H9 (cell line): Measurements from ENCODE around the gene ABL2. TPM values are rescaled to one million over a fixed set of nuclear protein-coding genes. Genes with fewer than 3 reads are reported as not detected.

Experiments used
- DNase-seq: peaks from one replicate; pipeline ENCODE4 v3.0.0-alpha.2; 2017
- H2AFZ ChIP-seq: one replicate; pipeline ENCODE4 v1.6.1; 2013; ENCODE audit warnings: mild to moderate bottlenecking, low read length, control low read depth, moderate library complexity
- H2AK5ac ChIP-seq: 2 replicates; pipeline ENCODE4 v1.6.1; 2013; ENCODE audit warnings: low read length, control low read depth, mixed read lengths; ENCODE audit not compliant: insufficient read length
- H2BK120ac ChIP-seq: one replicate; pipeline ENCODE4 v1.6.1; 2013; ENCODE audit warnings: low read depth, mild to moderate bottlenecking, low read length, control low read depth, inconsistent platforms; ENCODE audit not compliant: poor library complexity, severe bottlenecking
- H2BK12ac ChIP-seq: 2 replicates; pipeline ENCODE4 v1.6.1; 2013; ENCODE audit warnings: low read length, control low read depth, mixed read lengths, low read depth; ENCODE audit not compliant: insufficient read length
- H2BK15ac ChIP-seq: 2 replicates; pipeline ENCODE4 v1.6.1; 2013; ENCODE audit warnings: low read depth, low read length, control low read depth
- H2BK20ac ChIP-seq: one replicate; pipeline ENCODE4 v1.6.1; 2013; ENCODE audit warnings: low read depth, mild to moderate bottlenecking, low read length, control low read depth, inconsistent platforms; ENCODE audit not compliant: poor library complexity, severe bottlenecking
- H2BK5ac ChIP-seq: 2 replicates; pipeline ENCODE4 v1.6.1; 2013; ENCODE audit warnings: low read length, control low read depth, mixed read lengths; ENCODE audit not compliant: insufficient read length
- H3K14ac ChIP-seq: 2 replicates; pipeline ENCODE4 v1.6.1; 2013; ENCODE audit warnings: low read length, control low read depth; ENCODE audit not compliant: insufficient read depth
- H3K18ac ChIP-seq: 2 replicates; pipeline ENCODE4 v1.6.1; 2013; ENCODE audit warnings: low read depth, mild to moderate bottlenecking, mixed read lengths, low read length, control low read depth; ENCODE audit not compliant: insufficient read length
- H3K23ac ChIP-seq: 2 replicates; pipeline ENCODE4 v1.6.1; 2013; ENCODE audit warnings: low read length, control low read depth, mixed read lengths, low read depth; ENCODE audit not compliant: insufficient read length
- H3K23me2 ChIP-seq: 2 replicates; pipeline ENCODE4 v1.6.1; 2013; ENCODE audit warnings: low read depth, mild to moderate bottlenecking, mixed read lengths, low read length, control low read depth; ENCODE audit not compliant: insufficient read length, poor library complexity, severe bottlenecking
- H3K27ac ChIP-seq: 2 replicates; pipeline ENCODE4 v1.5.1; 2013; ENCODE audit warnings: low read length, control low read depth, mixed read lengths, low read depth; ENCODE audit not compliant: insufficient read length
- H3K27me3 ChIP-seq: 2 replicates; pipeline ENCODE4 v1.6.1; 2013; ENCODE audit warnings: low read length, control low read depth, inconsistent platforms; ENCODE audit not compliant: insufficient read depth
- H3K4ac ChIP-seq: 2 replicates; pipeline ENCODE4 v1.6.1; 2013; ENCODE audit warnings: low read depth, mild to moderate bottlenecking, control low read depth, inconsistent platforms, low read length, moderate library complexity
- H3K4me1 ChIP-seq: 2 replicates; pipeline ENCODE4 v1.6.1; 2013; ENCODE audit warnings: low read length, control low read depth, inconsistent platforms; ENCODE audit not compliant: insufficient read depth
- H3K4me2 ChIP-seq: 2 replicates; pipeline ENCODE4 v1.6.1; 2013; ENCODE audit warnings: low read length, control low read depth, mixed read lengths; ENCODE audit not compliant: insufficient read length, insufficient read depth
- H3K56ac ChIP-seq: 2 replicates; pipeline ENCODE4 v1.6.1; 2013; ENCODE audit warnings: low read depth, mild to moderate bottlenecking, mixed read lengths, low read length, control low read depth; ENCODE audit not compliant: insufficient read length
- H3K79me1 ChIP-seq: 2 replicates; pipeline ENCODE4 v1.6.1; 2013; ENCODE audit warnings: low read depth, mild to moderate bottlenecking, moderate library complexity, low read length, control low read depth, inconsistent platforms; ENCODE audit not compliant: insufficient read depth, poor library complexity, severe bottlenecking
- H3K79me2 ChIP-seq: 2 replicates; pipeline ENCODE4 v1.6.1; 2013; ENCODE audit warnings: low read length, control low read depth, inconsistent platforms; ENCODE audit not compliant: insufficient read depth
- H3K9ac ChIP-seq: 2 replicates; pipeline ENCODE4 v1.6.1; 2013; ENCODE audit warnings: low read length, control low read depth, mixed read lengths; ENCODE audit not compliant: insufficient read length; ENCODE audit errors: extremely low read depth
- H3K9me3 ChIP-seq: one replicate; pipeline ENCODE4 v1.6.1; 2013; ENCODE audit warnings: low read depth, low read length, inconsistent platforms; ENCODE audit not compliant: control insufficient read depth
- H3T11ph ChIP-seq: one replicate; pipeline ENCODE4 v1.6.1; 2013; ENCODE audit warnings: mild to moderate bottlenecking, low read length, control low read depth, inconsistent platforms
- H4K20me1 ChIP-seq: one replicate; pipeline ENCODE4 v1.6.1; 2013; ENCODE audit not compliant: control insufficient read depth, insufficient read length, insufficient read depth
- H4K5ac ChIP-seq: 2 replicates; pipeline ENCODE4 v1.6.1; 2013; ENCODE audit warnings: low read depth, mild to moderate bottlenecking, mixed read lengths, low read length, control low read depth; ENCODE audit not compliant: insufficient read length
- H4K8ac ChIP-seq: replicated peaks from 2 replicates; pipeline ENCODE4 v1.6.1; 2013; ENCODE audit warnings: low read length, control low read depth, mixed read lengths, low read depth; ENCODE audit not compliant: insufficient read length
- H4K91ac ChIP-seq: 2 replicates; pipeline ENCODE4 v1.6.1; 2013; ENCODE audit warnings: low read depth, mild to moderate bottlenecking, moderate library complexity, mixed read lengths, low read length, control low read depth; ENCODE audit not compliant: insufficient read length
- H3K27ac Mint-ChIP-seq, 3 experiments: 2 replicates in 2 of 3; 3 replicates in 1 of 3; pipeline ENCODE4 v1.8.0; 2020 to 2021; ENCODE audit warnings: mixed read lengths in 3 of 3, mild to moderate bottlenecking in 1 of 3, moderate library complexity in 1 of 3
- H3K27me3 Mint-ChIP-seq: 2 replicates; pipeline ENCODE4 v1.8.0; 2021; ENCODE audit warnings: low read depth, mild to moderate bottlenecking, moderate library complexity, mixed read lengths
- H3K36me3 Mint-ChIP-seq, 3 experiments: 2 replicates in 2 of 3; 3 replicates in 1 of 3; pipeline ENCODE4 v1.8.0; 2020 to 2021; ENCODE audit warnings: low read depth in 3 of 3, mixed read lengths in 3 of 3; ENCODE audit not compliant: insufficient read depth in 1 of 3
- H3K4me1 Mint-ChIP-seq, 2 experiments: 2 replicates each; pipeline ENCODE4 v1.8.0; 2020; ENCODE audit warnings: mixed read lengths in 2 of 2
- H3K4me3 Mint-ChIP-seq, 2 experiments: 2 replicates in 1 of 2; 3 replicates in 1 of 2; pipeline ENCODE4 v1.8.0; 2020 to 2021; ENCODE audit warnings: mild to moderate bottlenecking in 2 of 2, mixed read lengths in 2 of 2, moderate library complexity in 1 of 2
- H3K9me3 Mint-ChIP-seq, 2 experiments: 2 replicates in 1 of 2; 3 replicates in 1 of 2; pipeline ENCODE4 v1.8.0; 2020; ENCODE audit warnings: mild to moderate bottlenecking in 2 of 2, mixed read lengths in 2 of 2, moderate library complexity in 1 of 2
- WGBS: extraction: QIAGEN DNeasy Blood & Tissue Kit; methylation state at CpG from one replicate; pipeline ENCODE4 v1.1.7; 2013; ENCODE audit warnings: missing lambda C conversion rate, low lambda C conversion rate, mixed read lengths; ENCODE audit not compliant: insufficient read length; ENCODE audit errors: extremely low coverage; 5-methylcytosine and 5-hydroxymethylcytosine counted together
- total RNA-seq: library from RNA; stranded (reverse); gene quantifications from 2 replicates; pipeline ENCODE4 v1.2.1, GENCODE V29; 2021
- TF ChIP-seq, protein P1 (sequence below): fragments of 200-600 bp; sonication (generic); conservative IDR thresholded peaks from 3 replicates; pipeline ENCODE4 v1.8.0; 2021; ENCODE audit warnings: antibody characterized with exemption, mild to moderate bottlenecking

ABL2 gene
- total RNA-seq, 1 experiment from 2014 or later: 21.2 TPM

DNA sequence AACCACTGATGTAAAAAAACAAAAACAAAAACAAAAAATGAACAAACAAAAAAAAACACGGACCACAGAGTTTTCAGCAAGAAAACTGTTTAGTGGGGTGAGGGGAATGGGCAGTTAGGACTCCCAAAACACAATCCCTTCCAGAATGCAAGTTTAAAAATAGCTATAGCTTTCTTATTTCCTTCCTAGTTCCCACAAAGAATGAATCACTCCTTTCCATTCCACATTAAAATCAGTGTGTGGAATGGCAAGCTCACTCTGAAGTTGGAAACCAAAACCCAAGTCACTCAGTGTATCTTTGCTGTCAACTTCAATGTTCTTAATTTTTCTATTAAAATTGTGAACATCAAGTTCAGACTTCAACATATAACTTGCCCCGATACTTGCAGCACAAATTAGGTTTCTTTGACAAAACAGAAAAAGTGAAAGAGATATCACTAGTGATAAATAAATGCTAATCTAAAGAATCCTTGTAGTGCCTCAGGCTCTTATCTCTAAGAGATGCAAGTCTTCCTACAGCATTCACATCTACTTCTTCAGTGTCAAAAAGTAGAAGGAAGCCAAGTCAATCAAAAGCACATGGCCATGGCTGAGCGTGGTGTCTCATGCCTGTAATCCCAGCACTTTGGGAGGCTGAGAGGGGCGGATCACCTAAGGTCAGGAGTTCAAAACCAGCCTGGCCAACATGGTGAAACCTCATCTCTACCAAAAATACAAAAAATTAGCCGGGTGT, 102.1 kb downstream of the ABL2 start:
- Histone ChIP-seq H3K4me1 (no peaks in the 10 kb centered on the region), H3K9me3 (no peaks in the 10 kb centered on the region), H2BK12ac (no peak overlapping the region), H3K27ac (no peak overlapping the region), H3K4me2 (no peak overlapping the region), H2BK15ac (no peak overlapping the region), H4K91ac (no peak overlapping the region), H3K56ac (no peak overlapping the region), H2BK20ac (no peak overlapping the region), H4K5ac (no peak overlapping the region), H3K4ac (no peak overlapping the region), H3K9ac (no peak overlapping the region), H3K14ac (no peak overlapping the region), H4K8ac (no peak overlapping the region), H2BK120ac (no peak overlapping the region), H2AFZ (no peak overlapping the region), H3K23me2 (no peaks in the 10 kb centered on the region), H4K20me1 (no peaks in the 10 kb centered on the region), H3K23ac (no peak overlapping the region), H2BK5ac (no peak overlapping the region), H3K18ac (no peak overlapping the region), H3T11ph (no peak overlapping the region), H3K79me1 (no peaks in the 10 kb centered on the region), H3K27me3 (no peaks in the 10 kb centered on the region), H3K79me2 (no peaks in the 10 kb centered on the region), H2AK5ac (no peak overlapping the region)
- H3K9me3 Mint-ChIP-seq: no peaks in the 10 kb centered on the region
- H3K4me3 Mint-ChIP-seq: no peak overlapping the region
- no CpG with 5 or more reads among the region's 5 CpGs for WGBS
- H3K27ac Mint-ChIP-seq: no peak overlapping the region
- TF ChIP-seq, protein P1, sequence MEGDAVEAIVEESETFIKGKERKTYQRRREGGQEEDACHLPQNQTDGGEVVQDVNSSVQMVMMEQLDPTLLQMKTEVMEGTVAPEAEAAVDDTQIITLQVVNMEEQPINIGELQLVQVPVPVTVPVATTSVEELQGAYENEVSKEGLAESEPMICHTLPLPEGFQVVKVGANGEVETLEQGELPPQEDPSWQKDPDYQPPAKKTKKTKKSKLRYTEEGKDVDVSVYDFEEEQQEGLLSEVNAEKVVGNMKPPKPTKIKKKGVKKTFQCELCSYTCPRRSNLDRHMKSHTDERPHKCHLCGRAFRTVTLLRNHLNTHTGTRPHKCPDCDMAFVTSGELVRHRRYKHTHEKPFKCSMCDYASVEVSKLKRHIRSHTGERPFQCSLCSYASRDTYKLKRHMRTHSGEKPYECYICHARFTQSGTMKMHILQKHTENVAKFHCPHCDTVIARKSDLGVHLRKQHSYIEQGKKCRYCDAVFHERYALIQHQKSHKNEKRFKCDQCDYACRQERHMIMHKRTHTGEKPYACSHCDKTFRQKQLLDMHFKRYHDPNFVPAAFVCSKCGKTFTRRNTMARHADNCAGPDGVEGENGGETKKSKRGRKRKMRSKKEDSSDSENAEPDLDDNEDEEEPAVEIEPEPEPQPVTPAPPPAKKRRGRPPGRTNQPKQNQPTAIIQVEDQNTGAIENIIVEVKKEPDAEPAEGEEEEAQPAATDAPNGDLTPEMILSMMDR: no peak
- peaks cover 4 to 24% (median 17%) of the 10 kb centered on the region in 3 experiments; a peak in 6 of 7 replicates for H3K36me3 Mint-ChIP-seq
- no peaks in the 10 kb centered on the region for H3K4me1 Mint-ChIP-seq
- no peak for DNase-seq
- no peaks in the 10 kb centered on the region for H3K27me3 Mint-ChIP-seq
